ENCODE results near the gene BCAP31. TPM values are rescaled to one million over a fixed set of nuclear protein-coding genes. Genes with fewer than 3 reads are reported as not detected.

BCAP31 gene
- total RNA-seq, 1 experiment from 2014 or later, result 289 TPM

GRCh38 chrX:153726286-153727122, 2.3 kb upstream of the BCAP31 start:
- H3K4me1 ChIP-seq (ENCODE audit: insufficient read depth, low read length), result peaks cover 41% of the 10 kb centered on the region
- intact Hi-C loops (cut with micrococcal nuclease), result no loop called here
- no peak overlapping the region for H2AFZ ChIP-seq (ENCODE audit: low read length)
- H3K9me3 ChIP-seq (ENCODE audit: low read length), result no peaks in the 10 kb centered on the region
- H3K9ac ChIP-seq (ENCODE audit: low read length), result peak overlapping the region; percentile 85
- peaks cover 11% of the 10 kb centered on the region for H3K36me3 ChIP-seq (ENCODE audit: low read depth, low read length)
- TF ChIP-seq EZH2phosphoT487 (IDR thresholded peaks at IDR 0.05; ENCODE audit: borderline replicate concordance, low read length) (no peak), CTCF (conservative IDR thresholded peaks at IDR 0.05; ENCODE audit: low read depth, low read length) (no peak), EZH2 (IDR thresholded peaks at IDR 0.05; ENCODE audit: low read length, unreplicated experiment) (no peak)
- no peaks in the 10 kb centered on the region for H3K27me3 ChIP-seq (ENCODE audit: low read length)
- ChIA-PET CTCF (interaction anchor here (0.7 kb wide), 1 partner anchor 221 kb away, joined by 3 read pairs; no protein-coding TSS in a partner anchor), POLR2A (ENCODE audit: unreplicated experiment) (no interaction called here)
- peak overlapping the region; percentile 79 for H3K27ac ChIP-seq (ENCODE audit: low read length)
- H3K79me2 ChIP-seq (ENCODE audit: low read length), result peaks cover 89% of the 10 kb centered on the region
- H4K20me1 ChIP-seq (ENCODE audit: low read length), result peaks cover 14% of the 10 kb centered on the region; the same call in 1 of the 2 replicates
- peak overlapping the region; percentile 82 for H3K4me3 ChIP-seq (ENCODE audit: low read length)
- peaks cover 4% of the 10 kb centered on the region for H3F3A ChIP-seq (ENCODE audit: low read length, unreplicated experiment)
- peak overlapping the region; percentile 98 for H3K4me2 ChIP-seq (ENCODE audit: low read length)
- ATAC-seq (peak; percentile 17), DNase-seq (peak; percentile 31)
- no peaks in the 10 kb centered on the region for H3K9me2 ChIP-seq (replicated peaks; ENCODE audit: low read length)
- no TSS peak for BruUV-seq (replicated peaks)

GRCh38 chrX:153725832-153726285, 1.7 kb upstream of the BCAP31 start:
- Histone ChIP-seq H3K36me3 (ENCODE audit: low read depth, low read length) (peaks cover 13% of the 10 kb centered on the region), H3K9me2 (replicated peaks; ENCODE audit: low read length) (no peaks in the 10 kb centered on the region), H3K27me3 (ENCODE audit: low read length) (no peaks in the 10 kb centered on the region), H3K4me3 (ENCODE audit: low read length) (peak overlapping the region; percentile 82), H3K27ac (ENCODE audit: low read length) (peak overlapping the region; percentile 79), H3K4me1 (ENCODE audit: insufficient read depth, low read length) (peaks cover 35% of the 10 kb centered on the region), H3K9me3 (ENCODE audit: low read length) (no peaks in the 10 kb centered on the region), H4K20me1 (ENCODE audit: low read length) (peaks cover 14% of the 10 kb centered on the region; the same call in 1 of the 2 replicates), H3K79me2 (ENCODE audit: low read length) (peaks cover 93% of the 10 kb centered on the region), H3K9ac (ENCODE audit: low read length) (peak overlapping the region; percentile 85), H3F3A (ENCODE audit: low read length, unreplicated experiment) (no peaks in the 10 kb centered on the region), H3K4me2 (ENCODE audit: low read length) (peak overlapping the region; percentile 98), H2AFZ (ENCODE audit: low read length) (0 out of 2 replicates have a peak overlapping the region, but pooled peaks have one; percentile 34)
- TF ChIP-seq EZH2phosphoT487 (IDR thresholded peaks at IDR 0.05; ENCODE audit: borderline replicate concordance, low read length) (no peak), CTCF (conservative IDR thresholded peaks at IDR 0.05; ENCODE audit: low read depth, low read length) (no peak), EZH2 (IDR thresholded peaks at IDR 0.05; ENCODE audit: low read length, unreplicated experiment) (no peak)
- POLR2A ChIA-PET (ENCODE audit: unreplicated experiment), result no interaction called here
- no TSS peak for BruUV-seq (replicated peaks)
- intact Hi-C loops (cut with micrococcal nuclease), result no loop called here
- ATAC-seq (no peak), DNase-seq (peak; percentile 12)
- CTCF ChIA-PET, result no interaction called here

Measured in PC-3 (cell line).